Esophagus squamous epithelium (tissue), 5 donors: Measurements from ENCODE around the gene LIPJ. TPM values are rescaled to one million over a fixed set of nuclear protein-coding genes. Genes with fewer than 3 reads are reported as not detected.
A peak's percentile ranks its signal among the peaks of the same experiment; 100 is the strongest.

Experiments used
- DNase-seq: peaks from one replicate; lab custom pipeline; 2025; lab: John Stamatoyannopoulos, UW
- H3K27ac ChIP-seq, 4 donors: fragments of 200-600 bp; sonication (generic); one replicate each; pipeline ENCODE4 v1.5.1; 2016 to 2019; ENCODE audit warnings: mild to moderate bottlenecking in 1 of 4
- H3K27me3 ChIP-seq, 4 donors: fragments of 200-600 bp; sonication (generic); 1 replicate in 3 of 4; 2 replicates in 1 of 4; pipeline versions ENCODE4 v1.5.1 to v1.6.0; 2017 to 2021; ENCODE audit warnings: antibody characterized with exemption in 1 of 4
- H3K36me3 ChIP-seq, 3 donors: fragments of 200-600 bp; sonication (generic); one replicate each; pipeline ENCODE4 v1.5.1; 2016 to 2019
- H3K4me1 ChIP-seq, 3 donors: fragments of 200-600 bp; sonication (generic); one replicate each; pipeline ENCODE4 v1.5.1; 2017 to 2019
- H3K4me3 ChIP-seq, 4 donors: fragments of 200-600 bp; sonication (generic); 1 replicate in 3 of 4; 2 replicates in 1 of 4; pipeline ENCODE4 v1.5.1; 2016 to 2019; ENCODE audit warnings: mild to moderate bottlenecking in 2 of 4, moderate library complexity in 1 of 4
- H3K9me3 ChIP-seq, 3 donors: fragments of 200-600 bp; sonication (generic); one replicate each; pipeline ENCODE4 v1.5.1; 2016 to 2019
- POLR2A ChIP-seq, 4 donors: fragments of 450-650 bp; IDR thresholded peaks; one replicate each; pipeline ENCODE4 v1.6.1; 2017; ENCODE audit warnings: antibody characterized with exemption in 4 of 4, mild to moderate bottlenecking in 4 of 4, moderate library complexity in 3 of 4
- WGBS, 2 donors: methylation state at CpG; one replicate each; pipeline ENCODE4 v1.1.5; 2018; 5-methylcytosine and 5-hydroxymethylcytosine counted together
- intact Hi-C: fragments of 100-400 bp; cut with DNase I; formaldehyde crosslinking; loops from one replicate; pipeline ENCODE4 v1.15.0; 2022
- total RNA-seq, 4 donors: library from RNA; depleted of rRNA; stranded (reverse); fragments of >200 nt; gene quantifications; one replicate each; pipeline ENCODE4 v1.1.0, GENCODE V29; 2016
- TF ChIP-seq, protein P1 (sequence below), 6 experiments: fragments of 450-650 bp in 4 of 6; fragments of 200-600 bp in 2 of 6; sonication (generic) in 2 of 6; IDR thresholded peaks; one replicate each; pipeline ENCODE4 v1.5.1; 2016 to 2019; ENCODE audit warnings: antibody characterized with exemption in 6 of 6, mild to moderate bottlenecking in 4 of 6, moderate library complexity in 4 of 6
- donor health status: DM: yes; HTN: yes; CAD: no.

The LIPJ gene
- total RNA-seq, 4 donors from 2014 or later: 0.19 TPM; not detected in 3

DNA sequence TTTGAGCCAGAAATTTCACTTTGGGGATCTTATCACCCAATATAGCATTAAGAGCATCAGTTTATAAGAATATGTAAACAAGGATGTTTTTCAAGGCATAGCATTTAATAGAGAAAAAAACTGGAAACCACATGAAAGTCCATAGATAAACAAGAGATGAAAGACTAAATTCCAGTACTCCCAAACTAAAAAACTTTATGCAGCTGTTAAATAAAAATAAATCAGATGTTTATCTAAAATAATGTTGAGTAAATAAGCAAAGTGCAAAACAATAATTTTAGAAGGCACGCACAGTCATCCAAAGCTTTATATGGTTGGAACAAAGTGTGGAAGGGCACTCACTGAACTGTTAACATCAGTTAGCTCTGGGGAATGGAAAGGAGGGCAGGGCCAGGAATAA lies 24.4 kb upstream of the LIPJ start:
- intact Hi-C loops: no loop called here
- Histone ChIP-seq H3K4me3 (no peak overlapping the region), H3K4me1 (no peaks in the 10 kb centered on the region), H3K27me3 (no peaks in the 10 kb centered on the region), H3K27ac (no peak overlapping the region), H3K36me3 (no peaks in the 10 kb centered on the region), H3K9me3 (no peaks in the 10 kb centered on the region)
- WGBS, 2 donors: 83 to 89% methylated on average over 1 of the region's 1 CpG
- TF ChIP-seq, protein P1, sequence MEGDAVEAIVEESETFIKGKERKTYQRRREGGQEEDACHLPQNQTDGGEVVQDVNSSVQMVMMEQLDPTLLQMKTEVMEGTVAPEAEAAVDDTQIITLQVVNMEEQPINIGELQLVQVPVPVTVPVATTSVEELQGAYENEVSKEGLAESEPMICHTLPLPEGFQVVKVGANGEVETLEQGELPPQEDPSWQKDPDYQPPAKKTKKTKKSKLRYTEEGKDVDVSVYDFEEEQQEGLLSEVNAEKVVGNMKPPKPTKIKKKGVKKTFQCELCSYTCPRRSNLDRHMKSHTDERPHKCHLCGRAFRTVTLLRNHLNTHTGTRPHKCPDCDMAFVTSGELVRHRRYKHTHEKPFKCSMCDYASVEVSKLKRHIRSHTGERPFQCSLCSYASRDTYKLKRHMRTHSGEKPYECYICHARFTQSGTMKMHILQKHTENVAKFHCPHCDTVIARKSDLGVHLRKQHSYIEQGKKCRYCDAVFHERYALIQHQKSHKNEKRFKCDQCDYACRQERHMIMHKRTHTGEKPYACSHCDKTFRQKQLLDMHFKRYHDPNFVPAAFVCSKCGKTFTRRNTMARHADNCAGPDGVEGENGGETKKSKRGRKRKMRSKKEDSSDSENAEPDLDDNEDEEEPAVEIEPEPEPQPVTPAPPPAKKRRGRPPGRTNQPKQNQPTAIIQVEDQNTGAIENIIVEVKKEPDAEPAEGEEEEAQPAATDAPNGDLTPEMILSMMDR (IDR thresholded peaks at IDR 0.05): no peak
- no peak for TF ChIP-seq POLR2A (IDR thresholded peaks at IDR 0.05)
- DNase-seq: no peak

DNA sequence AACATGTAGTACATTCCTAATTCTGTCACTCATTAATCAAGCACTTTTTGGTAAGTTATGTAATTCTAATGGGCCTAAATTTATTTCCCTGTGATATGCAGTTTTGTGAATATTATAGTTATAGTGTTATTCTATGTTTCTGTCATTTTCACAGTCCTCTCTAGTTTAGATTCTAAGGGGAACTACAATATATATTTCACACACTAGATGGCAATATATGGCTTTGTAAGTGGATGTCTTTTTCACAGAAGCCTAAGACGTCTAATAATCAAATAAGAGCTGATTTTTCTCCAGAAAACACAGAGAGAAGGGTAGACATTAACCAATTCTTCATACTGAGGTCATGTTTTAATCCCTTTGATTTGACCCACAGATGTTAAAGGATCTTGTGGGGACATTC lies 21.5 kb upstream of the LIPJ start:
- Histone ChIP-seq H3K4me3 (no peak overlapping the region), H3K27ac (no peak overlapping the region), H3K4me1 (no peaks in the 10 kb centered on the region), H3K36me3 (no peaks in the 10 kb centered on the region), H3K9me3 (no peaks in the 10 kb centered on the region), H3K27me3 (no peaks in the 10 kb centered on the region)
- no peak for TF ChIP-seq POLR2A (IDR thresholded peaks at IDR 0.05)
- TF ChIP-seq, protein P1 (IDR thresholded peaks at IDR 0.05): peak in 3 of 6 experiments; percentile 34 to 51 (median 50)
- intact Hi-C loops: no loop called here
- no peak for DNase-seq
- 0% methylated on average over 1 of the region's 1 CpG for WGBS, 2 donors

DNA sequence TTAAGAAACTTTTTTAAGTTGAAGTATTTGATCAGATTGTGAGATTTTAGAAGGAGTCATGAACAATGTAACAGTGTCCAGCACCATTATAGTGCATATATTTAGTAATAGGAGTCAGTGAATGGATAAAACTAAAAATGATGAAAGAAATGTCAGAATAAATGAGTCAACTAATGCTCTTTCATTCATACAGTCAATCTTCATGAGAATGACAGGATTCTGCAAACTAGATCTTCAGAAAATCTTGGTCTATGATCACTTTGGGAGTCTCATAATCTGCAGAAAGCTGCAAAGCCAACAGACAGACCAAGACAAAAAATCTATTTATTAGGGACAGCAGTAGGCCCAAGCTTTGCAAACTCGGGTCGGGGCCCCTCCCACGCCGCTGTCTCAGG lies 4.2 kb upstream of the LIPJ start:
- H3K4me3 ChIP-seq: peak overlapping the region; percentile 54 to 82 (median 69)
- DNase-seq: no peak
- H3K27ac ChIP-seq: peak overlapping the region; percentile 87 to 92 (median 90)
- WGBS, 2 donors: 6 to 7% methylated on average over 4 of the region's 4 CpGs
- intact Hi-C loops: no loop called here
- TF ChIP-seq, protein P1 (IDR thresholded peaks at IDR 0.05): no peak
- no peak for TF ChIP-seq POLR2A (IDR thresholded peaks at IDR 0.05)
- no peaks in the 10 kb centered on the region for H3K27me3 ChIP-seq
- H3K9me3 ChIP-seq: no peaks in the 10 kb centered on the region
- no peaks in the 10 kb centered on the region for H3K36me3 ChIP-seq
- H3K4me1 ChIP-seq: peaks cover 0 to 16% (median 0%) of the 10 kb centered on the region in 3 donors

DNA sequence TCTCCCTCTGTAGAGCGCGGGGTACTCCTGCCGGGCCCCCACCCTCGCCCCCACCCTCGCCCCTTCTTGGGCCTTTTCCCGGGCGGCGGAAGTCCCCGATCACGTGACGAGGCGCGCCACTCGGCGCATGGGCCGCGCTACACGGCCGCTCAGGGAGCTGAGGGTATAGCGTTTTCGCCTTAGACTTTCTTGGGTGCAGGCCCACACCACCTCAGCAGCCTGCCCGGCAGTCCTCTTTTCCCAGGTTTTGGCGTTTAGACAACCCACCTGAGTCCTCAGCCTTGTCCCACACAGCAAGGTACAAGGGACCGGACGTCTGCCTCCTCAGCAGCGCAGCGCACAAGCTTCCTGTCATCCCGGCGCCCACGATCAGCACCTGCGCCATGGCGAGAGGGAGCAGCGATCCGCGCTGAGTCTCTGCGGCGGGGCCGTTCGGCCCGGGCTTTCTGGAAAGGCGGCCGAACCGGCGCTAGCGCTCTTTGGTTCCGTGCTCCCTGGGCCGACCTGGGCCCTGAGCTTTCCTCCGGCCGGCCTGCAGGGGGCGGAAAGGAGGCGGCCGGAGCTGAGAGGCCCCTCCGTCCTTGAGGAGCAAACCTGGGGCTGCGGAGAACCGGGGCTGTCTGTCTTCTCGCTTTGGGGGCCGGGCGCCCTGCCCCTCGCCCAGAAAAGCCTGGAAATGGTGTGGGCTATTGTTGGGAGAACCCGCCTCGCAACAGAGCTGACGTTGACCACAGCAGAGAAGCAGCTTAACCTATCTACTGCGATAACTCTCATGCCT lies 3.6 kb upstream of the LIPJ start, which contains the start of gene RNLS:
RNLS (minus strand) TSS at position 513 of the 778 bp plus-strand sequence.
- 8 to 17% methylated on average over 5 to 27 of the region's 63 CpGs for WGBS, 2 donors
- DNase-seq: peak; percentile 23
- Histone ChIP-seq H3K4me1 (peaks cover 0 to 16% (median 0%) of the 10 kb centered on the region in 3 donors), H3K4me3 (peak within 1 kb of the TSS; percentile 54 to 82 (median 69)), H3K9me3 (no peaks in the 10 kb centered on the region), H3K27me3 (no peaks in the 10 kb centered on the region), H3K27ac (peak within 1 kb of the TSS; percentile 87 to 92 (median 90)), H3K36me3 (no peaks in the 10 kb centered on the region)
- peak in 1 of 4 donors; percentile 39 for TF ChIP-seq POLR2A (IDR thresholded peaks at IDR 0.05)
- TF ChIP-seq, protein P1 (IDR thresholded peaks at IDR 0.05): peak; percentile 64 to 87 (median 76)
- intact Hi-C loops: no loop called here

DNA sequence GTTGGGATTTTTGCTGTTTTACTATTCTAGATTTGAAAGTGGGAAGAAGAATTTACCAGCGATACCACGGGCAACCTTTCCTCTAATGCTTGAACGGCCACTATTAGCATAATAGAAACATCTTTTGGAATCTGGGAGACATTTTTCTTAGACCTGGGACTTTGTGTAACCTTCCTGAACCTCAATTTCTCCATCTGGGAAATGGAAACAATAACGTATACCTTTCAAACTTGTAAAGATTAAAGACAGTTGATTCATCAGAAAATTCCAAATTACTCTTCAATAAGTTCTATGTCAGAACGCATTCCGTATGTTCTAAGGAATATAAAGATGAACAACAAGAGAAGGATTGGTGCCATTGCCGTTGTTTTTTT lies 3.0 kb upstream of the LIPJ start:
- peak overlapping the region; percentile 54 to 82 (median 69) for H3K4me3 ChIP-seq
- peak overlapping the region; percentile 87 to 92 (median 90) for H3K27ac ChIP-seq
- no peaks in the 10 kb centered on the region for H3K9me3 ChIP-seq
- no peaks in the 10 kb centered on the region for H3K27me3 ChIP-seq
- H3K4me1 ChIP-seq: peaks cover 0 to 16% (median 0%) of the 10 kb centered on the region in 3 donors
- no peak for DNase-seq
- no peaks in the 10 kb centered on the region for H3K36me3 ChIP-seq
- WGBS, 2 donors: 60 to 61% methylated on average over 7 of the region's 7 CpGs
- intact Hi-C loops: no loop called here
- TF ChIP-seq POLR2A (IDR thresholded peaks at IDR 0.05): no peak
- TF ChIP-seq, protein P1 (IDR thresholded peaks at IDR 0.05): no peak
